NB4 (cell line): Measurements from ENCODE around the gene LMBRD1.

Source experiments
- DNase-seq: peaks from one replicate; pipeline ENCODE4 v3.0.0; 2010; ENCODE audit warnings: low read depth
- H3K4me3 ChIP-seq: one replicate; pipeline ENCODE4 v1.5.1; 2011; ENCODE audit warnings: mild to moderate bottlenecking, low read depth, low read length, moderate library complexity
- CTCF ChIP-seq: IDR thresholded peaks from one replicate; pipeline ENCODE4 v1.5.1; 2012; ENCODE audit warnings: low read depth, low read length
- MAX ChIP-seq: IDR thresholded peaks from 2 replicates; pipeline ENCODE4 v1.6.1; 2011; ENCODE audit warnings: low read depth, low read length
- MYC ChIP-seq: IDR thresholded peaks from 2 replicates; pipeline ENCODE4 v1.6.1; 2011; ENCODE audit warnings: low read depth, low read length
- POLR2A ChIP-seq: IDR thresholded peaks from 2 replicates; pipeline ENCODE4 v1.6.1; 2011; ENCODE audit warnings: mild to moderate bottlenecking; ENCODE audit not compliant: insufficient read length; ENCODE audit errors: extremely low read depth

LMBRD1 gene

GRCh38 chr6:69756907-69757306 lies 39.9 kb downstream of the LMBRD1 start:
- DNase-seq: no peak
- TF ChIP-seq MYC (no peak), POLR2A (no peak), CTCF (no peak), MAX (no peak)
- no peak overlapping the region for H3K4me3 ChIP-seq

GRCh38 chr6:69756366-69756765 lies 40.4 kb downstream of the LMBRD1 start:
- TF ChIP-seq MYC (no peak), POLR2A (no peak), CTCF (no peak), MAX (no peak)
- no peak overlapping the region for H3K4me3 ChIP-seq
- no peak for DNase-seq

- TF ChIP-seq MYC: no peak
- TF ChIP-seq POLR2A: no peak
- no peak for TF ChIP-seq CTCF
- TF ChIP-seq MAX: no peak
- no peak for DNase-seq
- no peak overlapping the region for H3K4me3 ChIP-seq
Measured at GRCh38 chr6:69735027-69735426, 61.8 kb downstream of the LMBRD1 start.

GRCh38 chr6:69732640-69733039 lies 64.2 kb downstream of the LMBRD1 start:
- peak; percentile 28 for DNase-seq
- H3K4me3 ChIP-seq: no peak overlapping the region
- TF ChIP-seq POLR2A (no peak), MAX (no peak), MYC (no peak), CTCF (no peak)

- no peak for DNase-seq
- H3K4me3 ChIP-seq: no peak overlapping the region
- no peak for TF ChIP-seq MYC
- TF ChIP-seq MAX: no peak
- TF ChIP-seq CTCF: no peak
- no peak for TF ChIP-seq POLR2A
Measured at GRCh38 chr6:69732045-69732444, 64.8 kb downstream of the LMBRD1 start.

GRCh38 chr6:69729870-69730449 lies 66.8 kb downstream of the LMBRD1 start:
- DNase-seq: peak; percentile 7
- H3K4me3 ChIP-seq: no peak overlapping the region
- TF ChIP-seq MYC (no peak), CTCF (no peak), POLR2A (no peak), MAX (no peak)
